Measurements from ENCODE around the gene SCIN. TPM values are rescaled to one million over a fixed set of nuclear protein-coding genes. Genes with fewer than 3 reads are reported as not detected.
"Not testable (repeated sequence)": the region's sequence is repeated elsewhere in the genome, so short reads cannot be mapped to it uniquely, and the experiment has no call there.

Gene SCIN
- total RNA-seq, 1 donor from 2014 or later, result 0.30 TPM

GRCh38 chr7:12686891-12687717 is 116.6 kb downstream of the SCIN start, which contains the start of gene ARL4A:
Gene ARL4A (plus strand): TSS chr7:12687633. CDS start chr7:12688255, 622 bp downstream.
- intact Hi-C loops (cut with micrococcal nuclease), result loop anchor here (1.0 to 10.0 kb wide), 9 partner anchors 44 to 488 kb away; partner anchors contain the start of genes TMEM106B and VWDE

- intact Hi-C loops (cut with micrococcal nuclease), result loop anchor here (2.0 to 10.0 kb wide), 6 partner anchors 50 to 487 kb away; partner anchors contain the start of gene VWDE
Observed at GRCh38 chr7:12687718-12688171, 117.2 kb downstream of the SCIN start.

- intact Hi-C loops (cut with micrococcal nuclease), result loop anchor here (5.0 to 10.0 kb wide), 5 partner anchors 51 to 486 kb away; partner anchors contain the start of gene VWDE
Observed at GRCh38 chr7:12688485-12689170, 118.1 kb downstream of the SCIN start.

GRCh38 chr7:12689451-12689850 is 118.9 kb downstream of the SCIN start:
- intact Hi-C loops (cut with micrococcal nuclease), result loop anchor here (5.0 to 10.0 kb wide), 5 partner anchors 52 to 485 kb away; partner anchors contain the start of gene VWDE

- intact Hi-C loops (cut with micrococcal nuclease), result no loop called here
Observed at GRCh38 chr7:12690041-12690878, 119.7 kb downstream of the SCIN start.

- intact Hi-C loops (cut with micrococcal nuclease), result not testable (repeated sequence)
Observed at GRCh38 chr7:12691388-12691787, 120.9 kb downstream of the SCIN start.

GRCh38 chr7:12692035-12692434 is 121.5 kb downstream of the SCIN start:
- intact Hi-C loops (cut with micrococcal nuclease), result no loop called here

- intact Hi-C loops (cut with micrococcal nuclease), result no loop called here
Observed at GRCh38 chr7:12692479-12693259, 122.1 kb downstream of the SCIN start.

GRCh38 chr7:12694817-12695216 is 124.3 kb downstream of the SCIN start:
- intact Hi-C loops (cut with micrococcal nuclease), result no loop called here

- intact Hi-C loops (cut with micrococcal nuclease), result no loop called here
Observed at GRCh38 chr7:12695965-12696364, 125.4 kb downstream of the SCIN start.

- intact Hi-C loops (cut with micrococcal nuclease), result no loop called here
Observed at GRCh38 chr7:12699299-12699698, 128.8 kb downstream of the SCIN start.

GRCh38 chr7:12701433-12701832 is 130.9 kb downstream of the SCIN start:
- intact Hi-C loops (cut with micrococcal nuclease), result no loop called here

GRCh38 chr7:12703881-12704280 is 133.4 kb downstream of the SCIN start:
- intact Hi-C loops (cut with micrococcal nuclease), result no loop called here

GRCh38 chr7:12705878-12706277 is 135.4 kb downstream of the SCIN start:
- intact Hi-C loops (cut with micrococcal nuclease), result no loop called here

- intact Hi-C loops (cut with micrococcal nuclease), result no loop called here
Observed at GRCh38 chr7:12706900-12707536, 136.5 kb downstream of the SCIN start.

GRCh38 chr7:12708314-12708713 is 137.8 kb downstream of the SCIN start:
- intact Hi-C loops (cut with micrococcal nuclease), result no loop called here
